K562 (cell line): ENCODE results near the gene MLH1.

Experiments used
- JUNB ChIP-seq: fragments of 450-650 bp; formaldehyde crosslinking; conservative IDR thresholded peaks from 2 replicates; pipeline ENCODE4 v1.4.0; 2020; ENCODE audit warnings: mild to moderate bottlenecking
- NR1H2 ChIP-seq: sonication (generic); formaldehyde crosslinking; IDR thresholded peaks from 2 replicates; pipeline ENCODE4 v1.4.0; 2020; ENCODE audit warnings: mild to moderate bottlenecking, missing genetic modification reagents
- POLR2AphosphoS5 ChIP-seq: IDR thresholded peaks from 2 replicates; pipeline ENCODE4 v1.6.1; 2011; ENCODE audit warnings: mild to moderate bottlenecking, low read depth, low read length, moderate library complexity; ENCODE audit not compliant: control insufficient read depth, insufficient read depth
- RAD21 ChIP-seq, 2 experiments: fragments of 250-450 bp in 1 of 2; fragments of 450-650 bp in 1 of 2; sonication (Bioruptor Pico) in 1 of 2; formaldehyde crosslinking in 1 of 2; IDR thresholded peaks in 1 of 2; conservative IDR thresholded peaks in 1 of 2; 2 replicates each; pipeline versions ENCODE4 v1.4.0 to v1.8.0; 2020 to 2022; ENCODE audit warnings: mild to moderate bottlenecking in 2 of 2, moderate library complexity in 1 of 2
- RFX5 ChIP-seq: IDR thresholded peaks from 2 replicates; pipeline ENCODE4 v1.6.1; 2011; ENCODE audit warnings: low read depth, mild to moderate bottlenecking, improper control_type of control experiment, low read length
- SFPQ ChIP-seq: fragments of 200-400 bp; formaldehyde crosslinking; IDR thresholded peaks from 2 replicates; pipeline ENCODE4 v1.6.1; 2017; ENCODE audit warnings: mild to moderate bottlenecking, low read depth, low read length, moderate library complexity
- SIN3B ChIP-seq: fragments of 450-650 bp; IDR thresholded peaks from 2 replicates; pipeline ENCODE4 v1.6.1; 2017; ENCODE audit warnings: low read depth, mild to moderate bottlenecking, moderate library complexity
- ZBTB33 ChIP-seq: sonication (generic); formaldehyde crosslinking; IDR thresholded peaks from 2 replicates; pipeline ENCODE4 v1.8.1; 2023; ENCODE audit warnings: mild to moderate bottlenecking, missing genetic modification reagents
- ZKSCAN8 ChIP-seq: fragments of 200-800 bp; sonication (Bioruptor generic); IDR thresholded peaks from 2 replicates; pipeline ENCODE4 v1.6.1; 2016; ENCODE audit warnings: missing genetic modification characterization, missing compliant biosample characterization
- TF ChIP-seq, protein P1 (sequence below), 3 experiments: IDR thresholded peaks in 2 of 3; conservative IDR thresholded peaks in 1 of 3; 2 replicates each; pipeline ENCODE4 v1.5.1; 2011 to 2012; ENCODE audit warnings: low read length in 3 of 3, mild to moderate bottlenecking in 3 of 3, control low read depth in 2 of 3, improper control_type of control experiment in 1 of 3, inconsistent platforms in 1 of 3, low read depth in 1 of 3, mixed read lengths in 1 of 3, moderate library complexity in 1 of 3; ENCODE audit not compliant: insufficient read depth in 2 of 3

DNA sequence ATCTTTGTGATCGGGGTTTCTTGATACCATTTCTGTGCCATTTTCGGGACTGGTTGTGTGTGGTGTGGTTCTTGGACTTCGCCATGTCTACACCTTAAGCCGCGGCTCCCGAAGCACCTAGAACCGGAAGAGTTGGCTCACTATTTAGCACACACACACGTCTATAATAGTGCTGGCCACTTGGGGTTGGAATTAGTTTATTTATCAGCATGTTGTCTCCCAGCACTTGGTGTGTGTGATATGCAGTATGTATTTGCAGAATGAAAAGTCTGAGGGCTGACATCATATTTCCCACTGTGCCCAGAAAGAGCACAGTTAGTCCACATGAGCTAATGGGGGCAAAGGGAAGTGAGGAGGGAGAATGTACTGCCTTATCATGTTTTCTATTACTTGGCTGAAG, 23.6 kb downstream of the MLH1 start:
- no peak for TF ChIP-seq ZKSCAN8 (CRISPR knock-in tag)
- TF ChIP-seq SFPQ, result no peak
- no peak for TF ChIP-seq SIN3B
- no peak for TF ChIP-seq POLR2AphosphoS5
- TF ChIP-seq, protein P1, sequence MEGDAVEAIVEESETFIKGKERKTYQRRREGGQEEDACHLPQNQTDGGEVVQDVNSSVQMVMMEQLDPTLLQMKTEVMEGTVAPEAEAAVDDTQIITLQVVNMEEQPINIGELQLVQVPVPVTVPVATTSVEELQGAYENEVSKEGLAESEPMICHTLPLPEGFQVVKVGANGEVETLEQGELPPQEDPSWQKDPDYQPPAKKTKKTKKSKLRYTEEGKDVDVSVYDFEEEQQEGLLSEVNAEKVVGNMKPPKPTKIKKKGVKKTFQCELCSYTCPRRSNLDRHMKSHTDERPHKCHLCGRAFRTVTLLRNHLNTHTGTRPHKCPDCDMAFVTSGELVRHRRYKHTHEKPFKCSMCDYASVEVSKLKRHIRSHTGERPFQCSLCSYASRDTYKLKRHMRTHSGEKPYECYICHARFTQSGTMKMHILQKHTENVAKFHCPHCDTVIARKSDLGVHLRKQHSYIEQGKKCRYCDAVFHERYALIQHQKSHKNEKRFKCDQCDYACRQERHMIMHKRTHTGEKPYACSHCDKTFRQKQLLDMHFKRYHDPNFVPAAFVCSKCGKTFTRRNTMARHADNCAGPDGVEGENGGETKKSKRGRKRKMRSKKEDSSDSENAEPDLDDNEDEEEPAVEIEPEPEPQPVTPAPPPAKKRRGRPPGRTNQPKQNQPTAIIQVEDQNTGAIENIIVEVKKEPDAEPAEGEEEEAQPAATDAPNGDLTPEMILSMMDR (IDR thresholded peaks at IDR 0.05 in 2 of 3, conservative IDR thresholded peaks at IDR 0.05 in 1 of 3; ENCODE audit: insufficient read depth in 2 of 3, low read depth in 1 of 3, low read length in 3 of 3), result no peak
- no peak for TF ChIP-seq ZBTB33 (CRISPR knock-in tag)
- TF ChIP-seq RFX5, result no peak
- no peak for TF ChIP-seq JUNB (CRISPR knock-in tag)
- TF ChIP-seq NR1H2 (CRISPR knock-in tag), result no peak
- no peak for TF ChIP-seq RAD21 (CRISPR knock-in tag; conservative IDR thresholded peaks at IDR 0.05 in 1 of 2, IDR thresholded peaks at IDR 0.05 in 1 of 2)
